Measurements from ENCODE around the gene CD226.
"Not testable (repeated sequence)": the region's sequence is repeated elsewhere in the genome, so short reads cannot be mapped to it uniquely, and the experiment has no call there.

Gene CD226

GRCh38 chr18:69872661-69873060 lies 75.0 kb downstream of the CD226 start:
- peak in 25 of 56 donors; percentile 1 to 58 (median 11) for DNase-seq

- no peak for DNase-seq
These were observed 76.3 kb downstream of the CD226 start for GRCh38 chr18:69871363-69871762.

- no peak for DNase-seq
These were observed 76.9 kb downstream of the CD226 start for GRCh38 chr18:69870736-69871135.

- no peak for DNase-seq
These were observed 81.5 kb downstream of the CD226 start for GRCh38 chr18:69866212-69866611.

DNA sequence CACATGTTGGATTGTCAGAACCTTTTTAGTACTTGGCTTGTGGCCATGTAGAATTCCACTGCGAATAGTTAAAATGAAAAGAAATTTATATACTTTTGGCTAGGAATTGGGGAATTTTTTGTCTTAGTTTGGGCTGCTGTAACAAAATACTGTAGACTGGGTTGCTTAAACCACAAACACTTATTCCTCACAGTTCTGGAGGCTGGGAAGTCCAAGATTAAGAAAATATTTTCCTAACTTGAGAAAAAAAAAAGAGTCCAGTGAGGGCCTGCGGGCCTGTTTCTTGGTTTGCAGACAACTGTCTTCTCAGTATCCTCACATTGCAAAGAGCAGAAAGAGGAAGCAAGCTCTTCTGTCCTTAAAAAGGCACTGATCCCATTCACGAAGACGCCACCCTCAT lies 81.9 kb downstream of the CD226 start:
- DNase-seq = no peak

DNA sequence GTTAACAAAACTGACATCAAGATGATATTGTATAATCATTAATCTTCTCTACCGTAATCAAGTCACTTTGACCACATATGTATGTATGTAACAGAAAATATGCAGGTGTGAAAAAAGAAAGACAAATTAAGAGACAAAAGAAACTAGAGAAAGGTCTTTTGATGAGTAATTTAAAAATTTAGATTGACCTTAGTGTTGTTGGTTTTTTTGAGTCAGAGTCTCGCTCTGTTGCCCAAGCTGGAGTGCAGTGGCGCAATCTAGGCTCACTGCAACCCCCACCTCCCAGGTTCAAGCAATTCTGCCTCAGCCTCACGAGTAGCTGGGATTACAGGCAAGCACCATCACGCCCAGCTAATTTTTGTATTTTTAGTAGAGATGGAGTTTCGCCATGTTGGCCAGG lies 82.9 kb downstream of the CD226 start:
- not testable (repeated sequence) for DNase-seq

- DNase-seq = no peak
These were observed 88.8 kb downstream of the CD226 start for GRCh38 chr18:69858897-69859296.

GRCh38 chr18:69854455-69854854 lies 93.2 kb downstream of the CD226 start:
- no peak for DNase-seq

- no peak for DNase-seq
These were observed 94.6 kb downstream of the CD226 start for GRCh38 chr18:69853051-69853450.

GRCh38 chr18:69845593-69846506 lies 101.8 kb downstream of the CD226 start:
- DNase-seq = no peak

GRCh38 chr18:69844656-69845055 lies 103.0 kb downstream of the CD226 start:
- no peak for DNase-seq

GRCh38 chr18:69843015-69843414 lies 104.7 kb downstream of the CD226 start:
- DNase-seq = no peak

DNA sequence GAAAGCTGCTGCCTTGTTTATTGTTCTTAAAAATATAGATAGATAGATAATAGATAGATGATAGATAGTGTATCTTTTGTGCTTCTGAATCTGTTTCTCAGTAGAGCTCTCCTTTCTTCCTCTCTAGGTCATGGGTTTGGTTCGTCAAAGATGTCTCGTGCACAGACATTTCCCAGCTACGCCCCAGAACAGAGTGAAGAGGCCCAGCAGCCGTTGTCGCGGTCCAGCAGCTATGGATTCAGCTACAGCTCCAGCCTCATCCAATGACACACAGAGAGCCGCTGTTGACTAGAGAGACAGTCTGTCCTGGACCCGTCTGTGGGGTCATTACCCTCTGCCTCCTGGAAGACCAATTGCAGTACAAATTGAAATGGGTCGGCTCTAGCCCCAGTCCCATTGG lies 106.6 kb downstream of the CD226 start:
- DNase-seq = no peak

GRCh38 chr18:69840445-69840844 lies 107.2 kb downstream of the CD226 start:
- no peak for DNase-seq

DNA sequence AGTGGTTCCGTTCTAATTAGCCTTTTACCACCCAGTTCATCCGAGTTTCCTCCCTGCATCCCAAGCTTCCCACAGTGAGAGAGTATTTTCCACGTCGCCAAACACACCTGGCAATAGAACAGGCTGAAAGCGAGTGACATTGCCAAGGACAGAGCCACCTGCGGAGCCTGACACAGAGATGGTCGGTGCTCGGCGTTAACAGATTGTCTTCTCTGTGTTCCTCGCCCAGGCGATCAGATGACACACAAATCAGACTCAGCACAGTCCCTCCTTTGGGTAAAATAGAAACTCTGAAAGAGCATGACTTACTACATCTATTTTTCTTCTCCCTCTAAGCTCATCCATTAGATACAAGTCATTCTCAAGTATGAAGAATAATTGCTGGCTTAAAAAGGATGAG lies 107.7 kb downstream of the CD226 start:
- DNase-seq = no peak

DNA sequence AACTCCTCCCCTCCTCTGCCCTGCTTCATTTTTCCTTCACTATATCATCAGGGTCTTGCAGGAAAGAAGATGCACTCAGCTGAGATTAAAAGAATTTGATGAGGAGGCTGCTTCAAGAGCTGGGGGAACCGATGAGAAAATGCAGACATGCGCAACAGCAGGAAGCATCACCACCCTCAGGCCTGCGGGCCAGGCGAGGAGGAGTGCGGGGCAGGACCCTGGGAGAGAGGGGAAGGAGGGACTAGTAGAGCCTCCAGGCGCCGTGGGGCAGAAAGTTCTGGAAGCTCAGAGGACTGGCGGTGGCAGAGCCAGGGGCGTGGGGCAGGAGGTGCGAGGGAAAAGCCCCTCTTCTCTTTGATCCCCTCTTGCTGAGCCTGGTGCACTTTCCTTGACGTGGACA lies 108.2 kb downstream of the CD226 start:
- no peak for DNase-seq

GRCh38 chr18:69838620-69839411 lies 108.9 kb downstream of the CD226 start:
- DNase-seq = no peak

DNA sequence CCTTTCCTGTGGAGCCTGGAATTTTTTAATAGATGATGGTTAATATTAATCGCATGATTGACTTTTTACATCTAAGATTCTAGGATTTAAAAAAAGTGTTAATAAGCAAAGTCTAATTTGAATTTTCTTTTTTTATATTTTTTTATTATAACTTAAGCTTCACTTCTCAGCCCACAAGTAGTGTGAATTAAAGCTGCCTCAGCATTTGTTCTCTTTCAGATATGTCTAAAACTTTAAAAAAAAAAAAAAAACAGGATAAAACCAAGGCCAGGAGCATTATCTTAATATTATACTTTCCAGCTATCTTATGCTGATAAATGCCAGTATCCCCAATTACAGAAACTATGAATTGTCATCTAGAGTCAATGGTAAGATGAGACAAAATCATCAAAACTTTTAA lies 109.7 kb downstream of the CD226 start:
- no peak for DNase-seq

DNA sequence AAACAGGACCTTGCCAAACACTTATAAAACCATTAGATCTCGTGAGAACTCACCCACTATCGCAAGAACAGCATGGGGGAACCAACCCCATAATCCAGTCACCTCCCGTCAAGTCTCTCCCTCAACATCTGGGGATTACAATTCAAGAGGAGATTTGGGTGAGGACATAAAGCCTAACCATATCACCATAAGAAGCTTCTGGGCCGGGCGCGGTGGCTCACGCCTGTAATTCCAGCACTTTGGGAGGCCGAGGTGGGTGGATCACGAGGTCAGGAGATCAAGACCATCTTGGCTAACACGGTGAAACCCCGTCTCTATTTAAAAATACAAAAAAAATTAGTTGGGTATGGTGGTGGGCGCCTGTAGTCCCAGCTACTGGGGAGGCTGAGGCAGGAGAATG lies 112.7 kb downstream of the CD226 start:
- not testable (repeated sequence) for DNase-seq

DNA sequence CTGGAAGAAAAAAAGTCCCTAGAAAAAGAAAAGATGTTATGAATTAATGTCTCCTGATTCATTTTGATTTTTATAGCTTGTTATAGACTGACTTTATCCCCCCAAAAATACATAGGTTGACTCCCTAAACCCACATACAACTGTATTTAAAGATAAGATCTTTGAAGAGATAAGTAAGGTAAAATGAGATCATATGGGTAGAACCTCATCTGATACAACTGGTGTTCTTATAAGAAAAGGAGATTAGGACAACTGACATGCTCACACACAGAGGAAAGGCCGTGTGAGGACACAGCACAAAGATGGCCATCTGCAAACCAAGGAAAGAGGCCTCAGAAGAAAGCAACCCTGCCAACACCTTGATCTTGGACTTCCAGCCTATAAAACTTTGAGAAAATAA lies 117.5 kb downstream of the CD226 start:
- no peak for DNase-seq

DNA sequence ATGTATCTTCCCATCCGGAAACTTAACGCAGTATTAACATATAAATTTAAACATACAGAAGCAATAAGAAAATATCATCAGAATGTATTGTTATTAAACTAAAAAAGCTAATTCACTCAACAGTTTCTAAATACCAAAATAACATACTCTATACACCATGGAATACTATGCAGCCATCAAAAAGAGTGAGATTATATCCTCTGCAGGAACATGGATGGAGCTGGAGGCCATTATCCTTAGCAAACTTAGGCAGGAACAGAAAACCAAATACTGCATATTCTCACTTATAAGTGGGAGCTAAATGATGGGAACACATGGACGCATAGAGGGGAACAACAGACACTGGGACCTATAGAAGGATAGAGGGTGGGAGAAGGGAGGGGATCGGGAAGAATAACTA lies 127.1 kb downstream of the CD226 start:
- no peak for DNase-seq

DNA sequence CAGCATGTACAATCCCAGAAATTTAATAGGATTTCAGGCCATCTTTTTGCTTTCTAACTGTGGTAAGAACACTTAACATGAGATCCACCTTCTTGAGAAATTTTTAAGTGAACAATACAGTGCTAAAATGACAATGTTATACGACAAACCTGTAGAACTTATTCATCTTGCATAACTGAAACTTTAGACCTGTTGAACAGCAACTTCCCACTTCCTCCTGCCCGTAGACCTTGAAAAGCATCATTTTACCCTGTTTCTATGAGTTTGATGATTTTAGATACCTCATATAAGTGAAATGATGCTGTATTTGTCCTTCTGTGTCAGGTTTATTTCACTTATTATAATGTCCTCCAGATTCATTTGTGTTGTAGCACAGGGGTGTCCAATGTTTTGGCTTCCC lies 128.2 kb downstream of the CD226 start:
- DNase-seq = no peak

All from nucleus accumbens (tissue), 56 donors.